Large intestine (tissue), 3 donors: ENCODE results near the gene CFAP221. TPM values are rescaled to one million over a fixed set of nuclear protein-coding genes. Genes with fewer than 3 reads are reported as not detected.
A peak's percentile ranks its signal among the peaks of the same experiment; 100 is the strongest.

Source experiments
- DNase-seq, 2 donors: peaks; one replicate each; pipeline versions ENCODE4 v3.0.0 to v3.0.0-alpha.2; 2013
- H3K27ac ChIP-seq: one replicate; pipeline ENCODE4 v1.5.1; 2013; ENCODE audit warnings: low read length
- H3K27me3 ChIP-seq: 2 replicates; pipeline ENCODE4 v1.6.1; 2013; ENCODE audit warnings: low read length; ENCODE audit not compliant: control insufficient read depth, insufficient read depth
- H3K36me3 ChIP-seq: 2 replicates; pipeline ENCODE4 v1.6.1; 2013; ENCODE audit warnings: low read length; ENCODE audit not compliant: control insufficient read depth, insufficient read depth
- H3K4me1 ChIP-seq: one replicate; pipeline ENCODE4 v1.6.1; 2013; ENCODE audit warnings: low read length; ENCODE audit not compliant: control insufficient read depth, insufficient read depth
- H3K4me3 ChIP-seq: one replicate; pipeline ENCODE4 v1.5.1; 2013; ENCODE audit warnings: low read length
- H3K9me3 ChIP-seq: one replicate; pipeline ENCODE4 v1.6.1; 2013; ENCODE audit warnings: mild to moderate bottlenecking, low read depth, low read length, moderate library complexity; ENCODE audit not compliant: control insufficient read depth
- WGBS: methylation state at CpG from one replicate; pipeline ENCODE4 v1.1.5; 2013; ENCODE audit warnings: low lambda C conversion rate; ENCODE audit not compliant: insufficient coverage; 5-methylcytosine and 5-hydroxymethylcytosine counted together
- polyA plus RNA-seq: library from polyadenylated mRNA; unstranded; fragments of 120-200 nt; gene quantifications from one replicate; pipeline ENCODE4 v1.2.1, GENCODE V29; 2013

The CFAP221 gene
- polyA plus RNA-seq, 1 donor: 28.5 TPM

DNA sequence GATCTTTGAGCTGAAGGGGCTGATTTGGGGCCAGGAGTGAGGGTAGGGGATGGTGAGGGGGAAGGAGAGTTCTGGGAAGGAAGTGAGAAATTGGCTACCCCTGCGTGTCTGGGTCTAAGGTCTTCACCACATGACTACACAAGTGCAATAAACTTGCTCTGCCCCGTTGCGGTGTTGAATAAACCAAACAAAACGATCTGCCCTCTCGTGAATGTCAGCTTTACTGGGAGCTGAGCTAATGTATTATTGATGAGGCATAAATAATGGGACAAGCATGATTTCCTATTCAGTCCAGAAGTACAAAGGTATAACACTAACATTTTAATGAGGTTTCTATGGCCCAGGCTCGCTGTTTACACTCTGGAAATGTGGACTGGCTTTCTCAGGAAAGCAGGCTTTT lies 8.0 kb upstream of the CFAP221 start:
- no CpG with 5 or more reads among the region's 6 CpGs for WGBS

GRCh38 chr2:119536707-119537106 lies 7.5 kb upstream of the CFAP221 start:
- Histone ChIP-seq H3K4me3 (no peak overlapping the region), H3K27me3 (no peaks in the 10 kb centered on the region), H3K27ac (peak overlapping the region; percentile 76), H3K4me1 (peaks cover 26% of the 10 kb centered on the region), H3K9me3 (peaks cover 9% of the 10 kb centered on the region), H3K36me3 (no peaks in the 10 kb centered on the region)
- peak; percentile 70 to 87 for DNase-seq
- no CpG with 5 or more reads among the region's 1 CpG for WGBS

More for the DNA sequence above, 8.0 kb upstream of the CFAP221 start:
- Histone ChIP-seq H3K4me1 (peaks cover 23% of the 10 kb centered on the region), H3K9me3 (peaks cover 9% of the 10 kb centered on the region), H3K36me3 (no peaks in the 10 kb centered on the region), H3K27me3 (no peaks in the 10 kb centered on the region), H3K27ac (peak overlapping the region; percentile 76), H3K4me3 (no peak overlapping the region)
- peak; percentile 72 to 91 for DNase-seq

- Histone ChIP-seq H3K4me3 (no peak overlapping the region), H3K4me1 (peaks cover 31% of the 10 kb centered on the region), H3K9me3 (peaks cover 6% of the 10 kb centered on the region), H3K27me3 (no peaks in the 10 kb centered on the region), H3K36me3 (no peaks in the 10 kb centered on the region), H3K27ac (peak overlapping the region; percentile 76)
- no peak for DNase-seq
These were observed 6.5 kb upstream of the CFAP221 start for GRCh38 chr2:119537792-119538191.

- Histone ChIP-seq H3K4me1 (peaks cover 39% of the 10 kb centered on the region), H3K27me3 (no peaks in the 10 kb centered on the region), H3K36me3 (no peaks in the 10 kb centered on the region), H3K4me3 (no peak overlapping the region), H3K27ac (peak overlapping the region; percentile 26), H3K9me3 (no peaks in the 10 kb centered on the region)
- 80% methylated on average over 1 of the region's 2 CpGs for WGBS
- DNase-seq: peak in 1 of 2 donors; percentile 29
These were observed 2.8 kb upstream of the CFAP221 start for GRCh38 chr2:119541476-119541875.

DNA sequence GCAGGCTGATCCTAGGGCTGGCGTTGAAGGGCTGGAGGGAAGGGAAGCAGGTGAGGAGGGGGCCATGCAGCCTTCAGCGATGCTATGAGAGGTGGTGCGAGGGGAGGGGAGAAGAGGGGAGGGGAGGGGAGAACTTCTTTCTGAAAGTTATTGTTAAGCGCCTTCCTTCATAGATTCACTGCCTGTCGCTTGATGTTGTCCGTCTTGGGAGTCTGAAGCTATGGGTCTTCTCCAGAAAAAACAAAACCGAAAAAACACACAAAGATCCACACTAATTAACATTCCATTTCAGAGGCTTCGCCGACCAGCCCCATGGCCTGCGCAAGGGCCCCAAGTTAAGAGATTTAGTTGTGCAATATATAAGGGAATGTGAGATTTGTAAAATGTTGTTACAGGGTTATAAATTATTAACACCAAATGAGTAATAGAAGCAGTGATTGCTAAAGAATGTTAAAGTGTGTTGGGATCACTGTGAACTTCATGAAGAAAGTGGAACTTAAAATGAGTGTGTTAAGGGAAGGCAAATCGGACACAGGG lies 758 bp downstream of the CFAP221 start:
- peak overlapping the region; percentile 89 for H3K27ac ChIP-seq
- H3K9me3 ChIP-seq: no peaks in the 10 kb centered on the region
- H3K4me1 ChIP-seq: peaks cover 59% of the 10 kb centered on the region
- H3K27me3 ChIP-seq: no peaks in the 10 kb centered on the region
- peaks cover 5% of the 10 kb centered on the region for H3K36me3 ChIP-seq
- peak; percentile 44 to 81 for DNase-seq
- WGBS: no CpG with 5 or more reads among the region's 11 CpGs
- peak overlapping the region; percentile 80 for H3K4me3 ChIP-seq

DNA sequence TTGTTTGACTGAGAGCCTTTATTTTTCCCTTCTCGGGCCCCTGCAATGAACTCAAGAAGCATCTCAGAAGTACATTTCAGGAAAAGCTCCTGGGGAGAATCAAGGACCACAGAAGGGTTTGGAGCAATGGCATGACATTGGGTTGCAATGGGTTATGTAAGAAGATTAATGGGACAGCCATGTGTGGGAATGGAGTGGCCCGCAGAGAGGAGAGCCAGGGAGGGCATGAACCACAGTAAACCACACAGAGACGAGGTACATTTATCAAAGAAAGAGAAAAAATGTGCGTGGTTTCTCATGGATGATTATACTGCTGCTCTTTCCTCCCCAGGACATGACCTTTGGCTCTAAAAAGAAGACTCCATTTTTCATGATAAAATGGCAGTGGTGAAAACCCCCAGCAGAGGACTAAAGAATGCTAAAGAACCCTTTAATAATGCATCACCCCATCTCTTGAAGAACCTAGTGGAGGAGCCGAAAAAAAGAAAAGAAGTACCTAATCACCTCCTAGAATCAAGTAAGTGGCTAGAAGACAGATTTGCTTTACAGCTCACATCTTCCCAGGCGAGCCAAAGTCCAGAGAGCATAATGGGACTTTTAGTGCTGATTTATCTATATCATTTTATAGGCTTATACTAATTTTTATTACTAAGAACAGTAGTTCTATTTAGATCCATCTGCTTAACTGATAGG lies 1.7 kb downstream of the CFAP221 start:
- peak overlapping the region; percentile 89 for H3K27ac ChIP-seq
- H3K4me1 ChIP-seq: peaks cover 64% of the 10 kb centered on the region
- WGBS: 20% methylated on average over 1 of the region's 6 CpGs
- peak; percentile 43 to 83 for DNase-seq
- peaks cover 5% of the 10 kb centered on the region for H3K36me3 ChIP-seq
- H3K27me3 ChIP-seq: no peaks in the 10 kb centered on the region
- peak overlapping the region; percentile 80 for H3K4me3 ChIP-seq
- H3K9me3 ChIP-seq: no peaks in the 10 kb centered on the region

- H3K27ac ChIP-seq: peak overlapping the region; percentile 89
- no peaks in the 10 kb centered on the region for H3K9me3 ChIP-seq
- H3K4me1 ChIP-seq: peaks cover 62% of the 10 kb centered on the region
- no peak overlapping the region for H3K4me3 ChIP-seq
- peaks cover 5% of the 10 kb centered on the region for H3K36me3 ChIP-seq
- DNase-seq: no peak
- no peaks in the 10 kb centered on the region for H3K27me3 ChIP-seq
- WGBS: no CpG with 5 or more reads among the region's 1 CpG
These were observed 2.2 kb downstream of the CFAP221 start for GRCh38 chr2:119546447-119546767.

- no peaks in the 10 kb centered on the region for H3K27me3 ChIP-seq
- peak; percentile 44 to 79 for DNase-seq
These were observed 4.4 kb downstream of the CFAP221 start for GRCh38 chr2:119548516-119549120.

DNA sequence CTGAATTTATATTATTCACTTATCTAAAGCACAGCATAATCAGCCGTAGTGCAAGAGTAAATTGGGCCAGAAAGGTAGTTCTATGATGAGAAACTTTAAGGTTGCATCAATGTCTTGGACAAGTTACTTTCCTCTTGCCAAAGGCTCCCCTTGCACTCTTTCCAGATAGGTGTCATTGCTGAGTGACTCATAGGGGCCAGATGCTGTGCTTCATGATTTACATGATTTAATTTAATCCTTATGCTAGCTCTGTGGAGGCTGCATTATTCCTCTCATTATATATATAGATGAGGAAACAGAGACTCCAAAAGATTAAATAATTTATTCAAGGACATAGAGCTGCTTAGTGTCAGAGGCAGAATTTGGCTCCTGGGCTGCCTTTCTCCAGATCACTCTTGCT lies 5.0 kb downstream of the CFAP221 start:
- H3K4me3 ChIP-seq: no peak overlapping the region
- no peak for DNase-seq
- H3K36me3 ChIP-seq: peaks cover 5% of the 10 kb centered on the region
- no peaks in the 10 kb centered on the region for H3K9me3 ChIP-seq
- peaks cover 47% of the 10 kb centered on the region for H3K4me1 ChIP-seq
- H3K27me3 ChIP-seq: no peaks in the 10 kb centered on the region
- peak overlapping the region; percentile 89 for H3K27ac ChIP-seq
- WGBS: no CpG with 5 or more reads among the region's 1 CpG

More at GRCh38 chr2:119548516-119549120, 4.4 kb downstream of the CFAP221 start:
- peaks cover 5% of the 10 kb centered on the region for H3K36me3 ChIP-seq
- peak overlapping the region; percentile 89 for H3K27ac ChIP-seq
- peaks cover 47% of the 10 kb centered on the region for H3K4me1 ChIP-seq
- H3K9me3 ChIP-seq: no peaks in the 10 kb centered on the region
- whole genome bisulfite sequencing: 0% methylated on average over 1 of the region's 2 CpGs
- H3K4me3 ChIP-seq: no peak overlapping the region

DNA sequence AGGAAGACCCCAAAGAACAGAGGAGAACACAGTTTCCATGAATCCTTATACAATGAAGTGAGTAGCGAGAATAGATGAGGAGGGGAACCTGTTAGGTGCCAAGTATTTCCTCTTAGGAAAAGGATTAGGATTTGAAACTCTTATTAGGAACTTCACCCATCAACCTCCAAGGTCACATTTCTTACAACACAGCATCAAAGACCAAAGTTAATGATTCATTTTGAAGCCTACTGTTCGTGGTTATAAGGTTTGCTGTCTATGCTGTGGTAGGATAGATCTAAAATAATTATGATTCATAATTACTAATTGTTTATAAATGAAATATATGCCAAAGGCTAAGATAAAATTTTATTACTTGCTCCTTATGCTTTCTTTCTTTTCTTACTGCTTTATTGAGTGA lies 6.1 kb downstream of the CFAP221 start:
- Histone ChIP-seq H3K27me3 (no peaks in the 10 kb centered on the region), H3K27ac (peak overlapping the region; percentile 89)
- no CpG with 5 or more reads among the region's 2 CpGs for WGBS

More for the DNA sequence above, 6.1 kb downstream of the CFAP221 start:
- no peaks in the 10 kb centered on the region for H3K9me3 ChIP-seq
- DNase-seq: peak; percentile 43 to 77
- no peak overlapping the region for H3K4me3 ChIP-seq
- H3K36me3 ChIP-seq: peaks cover 7% of the 10 kb centered on the region
- peaks cover 46% of the 10 kb centered on the region for H3K4me1 ChIP-seq
